Osteoblast (primary cell): ENCODE data around the gene RAET1L. TPM values are rescaled to one million over a fixed set of nuclear protein-coding genes. Genes with fewer than 3 reads are reported as not detected.

Experiments
- DNase-seq: peaks from one replicate; pipeline ENCODE4 v3.0.0; 2011; ENCODE audit warnings: low spot score, mixed read lengths; ENCODE audit not compliant: insufficient read length; ENCODE audit errors: missing footprints
- H2AFZ ChIP-seq: 2 replicates; pipeline ENCODE4 v1.6.0; 2011; ENCODE audit warnings: mild to moderate bottlenecking, low read length
- H3K27ac ChIP-seq: 2 replicates; pipeline ENCODE4 v1.5.1; 2011; ENCODE audit warnings: mild to moderate bottlenecking, low read depth, low read length, moderate library complexity
- H3K27me3 ChIP-seq: 2 replicates; pipeline ENCODE4 v1.6.0; 2012; ENCODE audit warnings: mild to moderate bottlenecking, control low read depth, inconsistent platforms, low read length, moderate library complexity; ENCODE audit not compliant: insufficient read depth
- H3K36me3 ChIP-seq: 2 replicates; pipeline ENCODE4 v1.5.1; 2011; ENCODE audit warnings: mild to moderate bottlenecking, low read length, control low read depth, moderate library complexity; ENCODE audit not compliant: insufficient read depth
- H3K4me1 ChIP-seq: 2 replicates; pipeline ENCODE4 v1.5.1; 2011; ENCODE audit warnings: mild to moderate bottlenecking, low read length, control low read depth, moderate library complexity; ENCODE audit not compliant: insufficient read depth
- H3K4me2 ChIP-seq: 2 replicates; pipeline ENCODE4 v1.6.0; 2011; ENCODE audit warnings: mild to moderate bottlenecking, low read length; ENCODE audit not compliant: insufficient read depth
- H3K4me3 ChIP-seq: fragments of 200-600 bp; sonication (generic); 3 replicates; pipeline ENCODE4 v1.5.1; 2012; ENCODE audit warnings: mild to moderate bottlenecking, low read length, inconsistent platforms; ENCODE audit not compliant: insufficient read depth
- H3K79me2 ChIP-seq: 2 replicates; pipeline ENCODE4 v1.6.0; 2012; ENCODE audit warnings: mild to moderate bottlenecking, low read length, control low read depth, inconsistent platforms; ENCODE audit not compliant: insufficient read depth
- H3K9me3 ChIP-seq: 2 replicates; pipeline ENCODE4 v1.5.1; 2011; ENCODE audit warnings: low read depth, low read length, control low read depth
- H4K20me1 ChIP-seq: 2 replicates; pipeline ENCODE4 v1.6.0; 2012; ENCODE audit warnings: mild to moderate bottlenecking, low read length, control low read depth; ENCODE audit not compliant: insufficient read depth
- total RNA-seq: library from RNA; depleted of rRNA; stranded (reverse); fragments of >200 nt; gene quantifications from 2 replicates; pipeline ENCODE4 v1.2.3, GENCODE V29; 2012
- TF ChIP-seq, protein P1 (sequence below): IDR thresholded peaks from 2 replicates; pipeline ENCODE4 v1.5.1; 2011; ENCODE audit warnings: mild to moderate bottlenecking, low read depth, low read length, moderate library complexity; ENCODE audit errors: extremely low read depth

RAET1L gene
- total RNA-seq, 1 donor = not detected

DNA sequence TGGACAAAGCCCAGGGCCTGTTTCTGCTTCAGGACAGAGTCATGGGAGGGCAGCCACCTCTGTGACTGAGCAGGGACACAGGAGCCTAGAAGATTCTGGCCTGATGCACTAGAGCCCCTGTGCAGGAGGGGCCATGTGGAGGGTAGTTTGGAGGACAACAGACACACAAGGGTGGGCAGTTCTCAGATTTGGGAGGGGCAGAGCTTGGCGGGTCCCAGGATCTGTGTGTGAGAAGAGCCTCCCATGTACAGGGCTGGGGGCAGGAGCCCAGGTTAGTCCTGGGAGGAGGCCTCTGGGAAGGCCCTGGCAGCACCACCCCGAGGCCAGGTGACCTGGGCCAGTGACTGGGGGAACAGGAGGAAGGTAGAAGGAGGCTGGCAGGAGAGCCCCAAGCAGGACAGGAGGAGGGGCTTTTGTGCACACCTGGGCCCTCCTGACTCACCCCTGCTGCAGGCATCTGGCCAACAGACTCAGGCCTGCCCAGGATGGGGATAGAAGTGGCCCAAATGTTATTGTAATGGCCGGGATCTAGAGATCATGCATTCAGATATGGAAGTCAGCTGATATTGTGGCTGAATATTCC lies 45.0 kb upstream of the RAET1L start:
- no peaks in the 10 kb centered on the region for H4K20me1 ChIP-seq
- no peaks in the 10 kb centered on the region for H3K9me3 ChIP-seq
- peaks cover 2% of the 10 kb centered on the region for H3K79me2 ChIP-seq
- no peaks in the 10 kb centered on the region for H3K36me3 ChIP-seq
- peaks cover 7% of the 10 kb centered on the region for H3K4me1 ChIP-seq
- DNase-seq = no peak
- no peak overlapping the region for H3K4me2 ChIP-seq
- TF ChIP-seq, protein P1, sequence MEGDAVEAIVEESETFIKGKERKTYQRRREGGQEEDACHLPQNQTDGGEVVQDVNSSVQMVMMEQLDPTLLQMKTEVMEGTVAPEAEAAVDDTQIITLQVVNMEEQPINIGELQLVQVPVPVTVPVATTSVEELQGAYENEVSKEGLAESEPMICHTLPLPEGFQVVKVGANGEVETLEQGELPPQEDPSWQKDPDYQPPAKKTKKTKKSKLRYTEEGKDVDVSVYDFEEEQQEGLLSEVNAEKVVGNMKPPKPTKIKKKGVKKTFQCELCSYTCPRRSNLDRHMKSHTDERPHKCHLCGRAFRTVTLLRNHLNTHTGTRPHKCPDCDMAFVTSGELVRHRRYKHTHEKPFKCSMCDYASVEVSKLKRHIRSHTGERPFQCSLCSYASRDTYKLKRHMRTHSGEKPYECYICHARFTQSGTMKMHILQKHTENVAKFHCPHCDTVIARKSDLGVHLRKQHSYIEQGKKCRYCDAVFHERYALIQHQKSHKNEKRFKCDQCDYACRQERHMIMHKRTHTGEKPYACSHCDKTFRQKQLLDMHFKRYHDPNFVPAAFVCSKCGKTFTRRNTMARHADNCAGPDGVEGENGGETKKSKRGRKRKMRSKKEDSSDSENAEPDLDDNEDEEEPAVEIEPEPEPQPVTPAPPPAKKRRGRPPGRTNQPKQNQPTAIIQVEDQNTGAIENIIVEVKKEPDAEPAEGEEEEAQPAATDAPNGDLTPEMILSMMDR = no peak
- H3K27ac ChIP-seq = no peak overlapping the region
- no peak overlapping the region for H3K4me3 ChIP-seq
- peaks cover 3% of the 10 kb centered on the region for H3K27me3 ChIP-seq
- no peak overlapping the region for H2AFZ ChIP-seq

DNA sequence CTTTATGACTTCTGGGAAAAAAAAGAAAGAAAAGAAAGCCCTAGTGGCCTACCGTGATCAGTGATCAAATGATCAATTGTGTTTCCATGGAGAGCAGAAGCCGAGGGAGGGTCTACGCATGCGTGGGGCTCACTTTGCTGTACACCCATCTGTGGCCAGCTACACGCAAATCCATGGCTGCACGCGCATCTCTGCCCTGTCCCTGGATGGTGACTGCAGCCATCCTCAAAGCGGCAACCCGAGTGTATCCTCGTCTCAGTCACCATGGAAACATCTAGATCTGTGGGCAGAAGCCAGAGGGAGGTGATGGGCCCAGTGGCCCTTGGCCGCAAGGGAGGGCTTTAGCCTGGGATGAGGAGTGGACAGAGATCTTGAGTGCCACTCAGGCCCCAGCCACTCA lies 44.4 kb upstream of the RAET1L start:
- Histone ChIP-seq H3K27me3 (peaks cover 3% of the 10 kb centered on the region), H4K20me1 (no peaks in the 10 kb centered on the region), H3K9me3 (no peaks in the 10 kb centered on the region), H3K36me3 (no peaks in the 10 kb centered on the region), H2AFZ (no peak overlapping the region), H3K4me3 (no peak overlapping the region), H3K27ac (no peak overlapping the region), H3K4me1 (peaks cover 7% of the 10 kb centered on the region), H3K79me2 (peaks cover 2% of the 10 kb centered on the region), H3K4me2 (no peak overlapping the region)
- no peak for DNase-seq
- TF ChIP-seq, protein P1 = no peak

DNA sequence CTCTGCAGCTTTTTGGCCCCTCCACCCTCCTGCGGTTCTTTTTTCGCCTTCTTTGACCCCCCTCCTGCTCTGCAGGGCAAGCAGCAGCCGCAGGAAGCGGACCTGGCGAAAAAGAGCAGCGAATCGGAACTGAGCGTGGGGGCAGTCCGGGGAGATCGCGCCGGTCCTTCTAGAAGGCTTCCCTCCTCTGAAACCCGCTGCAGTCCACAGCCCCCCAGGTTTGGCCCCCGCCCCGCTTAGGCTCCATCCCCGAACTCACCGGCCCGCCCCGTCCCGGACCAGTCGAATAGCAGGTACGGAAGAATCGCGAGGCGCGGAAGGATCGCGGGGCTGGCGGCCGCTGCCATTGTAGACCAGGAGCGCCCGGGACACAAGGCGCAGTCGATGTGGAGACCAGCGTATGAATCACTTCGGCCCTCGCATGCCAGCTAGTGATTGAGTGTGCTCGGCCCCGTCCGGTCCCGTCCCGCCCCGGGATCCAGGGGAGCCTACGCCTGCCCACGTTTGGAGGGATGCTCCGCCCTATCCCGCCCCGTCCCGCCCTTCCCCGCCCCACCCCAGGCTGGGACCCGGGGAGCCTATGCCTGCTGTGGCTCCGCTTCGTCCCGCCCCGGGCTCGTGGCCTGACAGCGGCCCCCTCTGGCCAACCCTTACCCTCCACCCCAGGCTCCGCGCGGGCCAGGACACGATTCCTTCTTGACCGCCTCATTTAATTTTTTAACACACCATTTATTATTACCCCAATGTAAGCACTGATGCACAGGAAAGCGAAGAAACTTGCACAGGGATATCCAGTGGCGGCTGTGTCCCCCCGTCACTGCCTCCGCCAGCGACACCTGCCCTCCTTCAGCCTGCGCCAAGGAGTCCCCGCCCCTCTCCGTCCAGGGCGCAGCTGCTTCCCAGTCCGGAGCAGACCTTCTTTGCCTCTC lies 43.7 kb upstream of the RAET1L start, which contains the start of gene ULBP3:
ULBP3 (minus strand) TSS at position 402 of the 929 bp plus-strand sequence; CDS start at position 347, 55 bp downstream.
- Histone ChIP-seq H3K79me2 (peaks cover 2% of the 10 kb centered on the region), H3K4me3 (peak within 1 kb of the TSS; percentile 83), H3K27ac (peak within 1 kb of the TSS; percentile 52), H3K9me3 (no peaks in the 10 kb centered on the region), H3K4me1 (peaks cover 7% of the 10 kb centered on the region), H3K36me3 (peaks cover 5% of the 10 kb centered on the region), H3K4me2 (peak within 1 kb of the TSS; percentile 96), H3K27me3 (peaks cover 3% of the 10 kb centered on the region), H4K20me1 (no peaks in the 10 kb centered on the region), H2AFZ (peak within 1 kb of the TSS; percentile 96)
- DNase-seq = peak; percentile 99
- TF ChIP-seq, protein P1 = peak; percentile 43

DNA sequence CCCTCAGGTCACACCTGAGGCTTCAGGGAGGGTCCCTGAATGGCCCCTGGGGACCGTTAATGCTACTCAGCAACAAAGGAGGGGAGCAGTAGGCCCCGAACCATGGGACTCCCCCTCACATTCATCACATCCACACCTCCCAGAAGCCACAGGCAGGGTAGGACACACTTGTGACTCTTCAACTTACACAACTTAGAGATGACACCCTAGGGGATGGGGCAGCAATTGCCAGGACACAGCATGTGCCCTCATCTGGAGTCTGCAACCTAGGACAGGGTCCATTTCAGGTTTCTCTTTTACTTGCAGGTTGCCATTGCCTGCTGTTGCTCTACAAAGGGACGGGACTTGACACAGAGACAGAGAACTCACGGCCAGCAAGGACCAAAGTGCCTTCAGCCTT lies 42.8 kb upstream of the RAET1L start:
- H3K9me3 ChIP-seq = no peaks in the 10 kb centered on the region
- H3K4me3 ChIP-seq = peak overlapping the region; percentile 83
- H2AFZ ChIP-seq = peak overlapping the region; percentile 96
- peaks cover 5% of the 10 kb centered on the region for H3K36me3 ChIP-seq
- H3K27ac ChIP-seq = peak overlapping the region; percentile 52
- DNase-seq = no peak
- peaks cover 7% of the 10 kb centered on the region for H3K4me1 ChIP-seq
- H3K79me2 ChIP-seq = peaks cover 2% of the 10 kb centered on the region
- no peaks in the 10 kb centered on the region for H4K20me1 ChIP-seq
- H3K4me2 ChIP-seq = peak overlapping the region; percentile 96
- H3K27me3 ChIP-seq = no peaks in the 10 kb centered on the region
- TF ChIP-seq, protein P1 = no peak
